SIG-M5 treated with dmso at 0.1 percent for 504 hours (cell line): ENCODE data around the gene KLF1.
"Not testable (repeated sequence)": the region's sequence is repeated elsewhere in the genome, so short reads cannot be mapped to it uniquely, and the experiment has no call there.

ENCODE experiments used
- DNase-seq: peaks from one replicate; lab custom pipeline; 2025; ENCODE audit not compliant: unreplicated experiment; lab: John Stamatoyannopoulos, UW

The KLF1 gene

DNA sequence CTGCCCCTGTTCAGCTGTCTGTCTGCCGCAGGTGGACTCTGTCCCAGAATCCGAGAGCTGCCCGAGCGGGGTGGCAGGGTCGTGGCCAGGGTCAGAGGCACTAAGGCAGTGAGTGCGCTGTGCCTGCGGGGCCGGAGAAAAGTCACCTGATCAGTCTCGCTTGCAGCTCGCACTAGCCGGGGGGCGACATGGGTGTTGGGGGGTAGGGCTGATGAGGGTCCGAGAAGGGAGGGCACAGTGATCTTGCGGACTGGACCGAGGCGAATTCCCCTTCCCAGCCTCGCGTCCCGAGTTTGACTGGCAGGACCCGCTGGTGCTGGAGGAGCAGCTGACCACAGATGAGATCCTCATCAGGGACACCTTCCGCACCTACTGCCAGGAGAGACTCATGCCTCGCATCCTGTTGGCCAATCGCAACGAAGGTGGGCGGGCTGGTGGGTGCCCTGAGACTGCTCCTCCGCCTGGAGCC is 4.6 kb upstream of the KLF1 start:
- DNase-seq = no peak

DNA sequence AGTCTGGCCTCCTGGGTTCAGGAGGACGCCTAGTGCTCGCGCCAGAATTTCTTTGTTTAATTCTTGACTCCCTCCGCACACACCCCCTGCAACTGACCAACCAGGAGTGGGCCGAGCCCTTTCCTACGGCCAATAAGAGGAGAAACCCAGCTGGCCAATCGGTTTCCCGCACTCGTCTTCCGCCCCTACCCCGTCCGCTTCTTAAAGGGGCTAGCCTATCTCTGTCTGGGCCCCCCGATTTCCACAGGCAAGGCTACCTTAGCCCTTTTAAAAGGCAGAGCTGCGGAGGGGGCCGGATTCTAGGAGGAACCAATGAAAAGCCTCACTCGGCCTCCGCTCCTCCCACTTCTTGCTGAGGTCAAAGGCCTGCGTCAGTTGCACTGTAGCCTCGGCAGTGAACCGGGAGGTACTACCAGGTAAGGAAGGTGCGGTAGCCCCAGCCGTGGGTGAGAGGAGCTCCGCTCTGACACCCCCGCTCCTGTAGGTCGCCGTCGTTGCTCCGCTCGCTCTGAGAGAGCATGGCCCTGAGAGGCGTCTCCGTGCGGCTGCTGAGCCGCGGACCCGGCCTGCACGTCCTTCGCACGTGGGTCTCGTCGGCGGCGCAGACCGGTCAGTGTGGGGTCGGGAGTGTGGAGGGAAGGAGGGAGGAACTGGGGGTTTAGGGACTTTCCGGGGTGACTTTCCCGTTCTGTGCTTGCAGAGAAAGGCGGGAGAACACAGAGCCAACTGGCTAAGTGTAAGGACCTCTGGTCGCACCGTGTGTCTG is 4.0 kb upstream of the KLF1 start, which contains the start of gene GCDH:
Gene GCDH (plus strand): TSS at position 374 of the 766 bp plus-strand sequence. CDS start 145 bp downstream, at position 519.
- DNase-seq = peak; percentile 99

DNA sequence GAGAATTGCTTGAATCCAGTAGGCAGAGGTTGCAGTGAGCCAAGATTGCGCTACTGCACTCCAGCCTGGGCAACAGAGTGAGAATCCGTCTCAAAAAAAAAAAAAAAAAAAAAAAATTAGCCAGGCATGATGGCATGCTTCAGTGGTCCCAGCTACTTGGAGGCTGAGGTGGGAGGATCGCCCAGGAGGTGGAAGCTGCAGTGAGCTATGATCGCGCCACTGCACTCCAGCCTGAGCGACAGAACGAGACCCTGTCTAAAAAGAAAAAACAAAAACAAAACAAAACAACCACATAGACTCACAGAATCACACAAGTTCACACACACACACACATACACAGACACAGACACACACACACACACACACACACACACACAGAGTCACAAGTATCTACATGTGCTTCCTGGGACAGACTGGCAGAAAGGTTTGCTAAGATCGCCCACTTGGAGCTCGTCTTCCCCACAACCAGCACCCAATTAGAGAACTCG is 3.3 kb upstream of the KLF1 start:
- not testable (repeated sequence) for DNase-seq

DNA sequence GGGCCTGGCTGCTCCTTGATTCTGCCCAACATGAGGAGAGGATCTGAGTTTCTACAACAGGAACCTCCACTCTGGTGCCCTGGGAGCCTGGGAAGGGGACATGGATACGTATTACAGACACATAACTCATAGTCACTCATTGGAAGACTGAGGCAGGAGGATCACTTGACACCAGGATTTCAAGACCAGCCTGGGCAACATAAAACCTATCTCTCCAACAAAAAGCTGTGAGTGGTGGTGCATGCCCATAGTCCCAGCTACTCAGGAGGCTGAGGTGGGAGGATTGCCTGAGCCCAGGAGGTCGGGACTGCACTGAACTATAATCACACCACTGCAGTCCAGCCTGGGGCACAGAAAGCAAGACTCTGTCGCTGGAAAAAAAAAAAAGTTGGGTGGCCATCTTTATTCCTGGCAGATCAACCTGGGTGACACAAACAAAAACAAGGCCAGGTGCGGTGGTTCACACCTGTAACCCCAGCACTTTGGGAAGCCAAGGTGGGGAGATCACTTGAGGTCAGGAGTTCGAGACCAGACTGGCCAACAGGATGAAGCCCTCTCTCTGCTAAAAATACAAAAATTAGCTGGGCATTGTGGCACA is 1.1 kb upstream of the KLF1 start:
- no peak for DNase-seq

DNA sequence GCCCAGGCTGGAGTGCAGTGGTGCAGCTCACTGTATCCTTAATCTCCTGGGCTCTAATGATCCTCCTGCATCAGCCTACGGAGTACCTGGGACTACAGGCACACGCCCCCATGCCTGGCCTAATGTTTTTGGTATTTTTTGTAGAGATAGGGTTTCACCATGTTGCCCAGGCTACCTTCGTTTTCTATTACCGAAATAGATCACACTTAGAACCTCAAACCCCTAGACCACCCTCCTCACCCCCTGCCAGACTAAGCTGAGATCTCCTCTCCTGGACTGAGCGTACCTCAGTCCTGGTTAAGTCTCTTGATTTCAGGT is 391 bp downstream of the KLF1 start:
- no peak for DNase-seq

DNA sequence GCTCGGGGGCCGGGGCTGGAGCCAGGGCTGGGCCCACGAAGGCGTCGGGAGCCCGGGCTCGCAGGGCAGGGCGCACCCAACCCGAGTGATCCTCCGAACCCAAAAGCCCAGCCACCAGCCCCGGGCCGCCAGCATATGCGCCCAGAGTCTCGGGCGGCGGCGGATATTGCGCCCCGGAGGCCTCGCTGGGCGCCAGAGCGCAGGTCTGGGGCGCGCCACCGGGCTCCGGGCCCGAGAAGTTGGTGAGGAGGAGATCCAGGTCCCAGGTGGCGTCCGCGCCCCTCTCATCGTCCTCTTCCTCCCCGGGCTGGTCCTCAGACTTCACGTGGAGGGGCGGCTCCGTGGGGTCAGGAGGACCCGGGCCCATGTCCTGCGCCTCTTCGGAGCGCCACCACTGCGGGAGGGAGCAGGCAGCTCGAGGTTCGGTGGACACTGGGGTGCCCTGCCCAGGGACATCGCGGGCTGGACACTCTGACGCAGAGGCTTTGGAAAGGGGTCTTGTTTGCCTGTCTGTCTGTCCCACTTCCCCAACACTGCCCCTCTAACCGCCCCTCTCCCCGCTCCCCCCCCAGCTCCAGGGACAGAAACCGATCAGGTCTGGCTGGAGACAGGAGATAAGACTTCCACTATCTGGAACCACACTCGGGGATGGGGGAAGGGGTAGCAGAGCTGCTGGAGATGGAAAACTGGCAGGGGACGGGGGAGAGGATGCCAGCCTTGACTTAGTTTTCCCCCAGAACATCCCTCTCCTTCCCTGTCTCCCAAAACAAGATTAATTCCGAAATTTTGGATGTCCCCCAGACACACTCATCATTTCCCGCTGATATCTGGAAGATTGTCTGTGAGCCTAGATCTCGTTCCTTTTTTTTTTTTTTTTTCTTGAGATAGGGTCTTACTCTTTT is 1.0 kb downstream of the KLF1 start:
- no peak for DNase-seq

DNA sequence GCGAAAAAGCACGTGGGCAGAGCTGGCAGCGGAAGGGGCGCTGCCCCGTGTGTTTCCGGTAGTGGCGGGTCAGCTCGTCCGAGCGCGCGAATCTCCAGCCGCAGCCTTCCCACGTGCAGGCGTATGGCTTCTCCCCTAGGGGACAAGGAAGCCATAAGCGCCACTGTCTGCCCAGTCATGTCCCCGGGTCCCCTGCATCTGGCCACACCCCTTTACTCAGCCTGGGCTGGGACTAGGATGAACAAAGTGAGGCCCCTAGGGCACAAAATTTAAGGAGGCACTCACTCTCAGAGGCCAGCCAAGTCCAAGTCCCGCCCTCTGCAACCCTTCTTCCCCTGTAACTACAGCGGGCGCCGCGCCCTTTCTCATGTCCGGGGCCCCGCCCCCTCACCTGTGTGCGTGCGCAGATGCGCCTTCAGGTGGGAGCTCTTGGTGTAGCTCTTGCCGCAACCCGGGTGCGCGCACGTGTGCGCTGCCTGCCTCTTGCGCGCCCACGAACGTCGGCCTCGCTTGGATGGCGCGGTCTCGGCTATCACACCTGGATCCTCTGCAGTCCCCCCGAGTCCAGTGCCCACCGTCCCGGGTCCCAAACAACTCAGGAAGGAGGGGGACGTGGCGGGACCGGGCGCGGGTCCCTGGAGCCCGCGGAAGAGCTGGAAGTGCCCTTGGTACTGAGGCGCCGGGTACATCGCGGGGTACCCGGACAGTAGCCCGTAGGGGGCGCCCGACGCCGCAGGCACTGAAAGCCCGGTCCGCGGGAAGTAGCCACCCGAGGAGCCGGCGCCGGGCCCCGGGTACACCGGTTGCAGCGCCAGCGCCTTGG is 1.9 kb downstream of the KLF1 start:
- peak; percentile 67 for DNase-seq

DNA sequence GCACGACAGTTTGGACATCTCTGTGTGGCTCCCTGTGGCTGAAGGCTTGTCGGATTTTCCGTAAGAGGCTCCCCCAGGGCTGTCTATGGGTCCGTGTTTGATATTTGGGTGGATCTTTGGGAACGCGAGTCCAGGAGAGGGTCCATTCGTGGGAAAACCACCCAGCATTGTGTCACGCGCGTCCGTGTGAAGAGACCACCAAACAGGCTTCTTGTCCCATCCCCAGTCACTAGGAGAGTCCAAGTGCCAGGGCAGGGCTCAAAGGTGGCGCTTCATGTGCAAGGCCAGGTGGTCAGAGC is 2.4 kb downstream of the KLF1 start:
- DNase-seq = no peak

DNA sequence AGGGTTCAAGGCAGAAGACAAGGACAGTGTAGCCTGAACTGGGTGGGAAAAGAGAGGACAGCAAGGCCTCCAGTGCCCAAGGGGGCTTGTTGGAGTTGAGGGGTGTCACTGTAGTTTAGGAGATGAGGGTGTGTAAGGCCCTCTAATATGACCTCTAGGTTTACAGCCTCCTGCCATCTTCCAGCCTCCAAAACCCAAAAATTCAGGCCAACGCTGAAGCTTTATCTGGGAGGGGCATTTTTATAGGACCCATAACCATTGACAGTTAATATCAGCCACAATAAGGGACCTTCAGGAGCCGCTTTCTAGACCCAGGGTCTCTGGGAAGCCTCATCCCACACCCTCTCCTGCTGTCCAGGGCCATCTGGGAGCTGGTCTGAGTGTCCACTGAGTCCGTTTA is 2.8 kb downstream of the KLF1 start:
- DNase-seq = no peak

DNA sequence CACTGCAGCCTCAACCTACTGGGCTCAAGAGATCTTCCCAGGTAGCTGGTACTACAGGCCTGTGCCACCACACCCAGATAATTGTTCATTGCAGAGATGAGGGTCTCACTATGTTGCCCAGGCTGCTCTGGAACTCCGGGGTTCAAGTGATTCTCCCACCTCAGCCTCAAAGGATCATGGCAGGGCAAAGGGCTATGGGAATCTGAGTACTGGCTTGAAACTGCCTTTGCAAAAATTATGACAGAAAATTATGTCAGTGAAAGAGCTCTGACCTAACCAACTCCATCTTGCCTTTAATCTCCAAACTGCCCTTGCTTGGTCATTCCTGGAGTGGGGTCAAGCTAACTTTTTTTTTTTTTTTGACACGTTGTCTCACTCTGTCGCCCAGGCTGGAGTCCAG is 4.4 kb downstream of the KLF1 start:
- DNase-seq = no peak

DNA sequence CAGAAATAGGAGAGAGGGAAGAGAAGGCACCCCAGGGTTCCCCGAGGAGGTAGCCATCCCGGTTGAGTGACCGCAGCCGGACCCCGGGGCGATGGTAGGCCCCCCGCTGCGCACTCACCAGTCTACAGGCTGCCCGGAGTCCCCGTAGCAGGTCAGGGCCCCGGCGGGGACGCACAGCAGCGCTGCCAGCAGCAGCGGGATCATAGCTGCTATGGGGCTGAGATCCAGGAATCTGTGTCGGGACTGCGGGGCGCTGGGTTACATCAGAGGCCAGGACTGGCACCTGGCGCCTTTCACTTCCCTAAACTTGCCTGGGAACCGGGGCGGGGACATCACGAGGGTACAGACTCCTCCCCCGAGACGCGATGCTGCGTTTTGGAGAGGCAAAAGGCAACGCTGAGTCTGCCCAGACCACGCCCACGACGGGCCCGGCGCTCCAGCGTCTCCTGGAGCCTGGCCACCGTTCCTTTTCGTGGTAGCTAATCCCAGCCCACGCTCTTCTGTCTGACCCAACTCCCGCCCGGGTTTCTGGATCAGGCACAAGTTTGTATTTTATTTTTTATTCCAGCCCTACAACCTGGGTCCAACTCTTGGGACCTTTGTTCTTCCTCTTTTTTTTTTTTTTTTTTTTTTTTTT is 5.7 kb downstream of the KLF1 start, which contains the start of gene DNASE2:
Gene DNASE2 (minus strand): TSS at position 278 of the 637 bp plus-strand sequence. CDS start 74 bp downstream, at position 204.
- DNase-seq = peak; percentile 94

DNA sequence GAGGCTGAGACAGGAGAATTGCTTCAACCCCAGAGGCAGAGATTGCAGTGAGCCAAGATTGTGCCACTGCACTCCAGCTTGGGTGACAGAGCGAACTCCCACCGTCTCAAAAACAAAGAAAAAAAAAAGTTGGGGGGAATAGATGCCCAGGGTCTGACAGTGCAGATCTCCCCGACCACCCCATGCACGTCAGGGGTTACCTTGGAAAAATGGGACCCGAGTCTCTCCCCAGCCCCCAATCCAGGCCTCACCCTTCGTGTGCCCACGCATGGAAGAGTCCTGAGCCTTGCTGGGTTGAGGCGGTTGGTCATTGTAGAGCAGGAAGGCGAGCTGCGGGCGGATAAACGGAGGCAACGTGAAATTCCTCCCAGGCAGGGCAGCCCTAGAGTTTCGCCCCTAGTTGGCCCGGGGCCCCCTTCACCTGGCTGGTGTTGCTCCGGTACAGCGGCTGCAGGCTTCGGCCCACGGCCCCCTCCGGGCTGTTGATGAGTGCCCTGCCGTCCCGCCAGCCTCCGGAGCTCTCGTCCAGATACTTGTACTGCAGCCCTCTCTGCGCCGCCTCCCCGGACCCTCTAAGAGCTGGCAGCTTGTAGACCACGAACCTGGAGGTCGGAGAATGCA is 6.3 kb downstream of the KLF1 start:
- no peak for DNase-seq

DNA sequence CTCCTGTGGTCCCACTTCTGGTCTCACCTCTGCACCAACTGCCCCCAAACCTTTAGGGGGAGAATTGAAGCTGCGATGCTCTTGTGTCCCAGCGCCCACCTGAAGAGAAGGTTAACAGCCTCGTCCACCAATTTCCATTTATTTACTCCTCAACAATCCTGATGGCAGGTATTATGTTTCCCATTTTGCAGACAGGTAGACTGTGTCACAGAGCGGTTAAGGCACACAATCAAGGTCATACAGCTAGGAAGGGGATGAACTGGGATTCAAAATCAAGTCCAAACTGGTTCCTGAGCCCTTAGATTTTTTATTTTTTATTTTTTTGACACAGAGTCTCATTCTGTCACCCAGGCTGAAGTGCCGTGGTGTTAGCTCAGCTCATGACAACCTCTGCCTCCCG is 11.9 kb downstream of the KLF1 start:
- DNase-seq = no peak

DNA sequence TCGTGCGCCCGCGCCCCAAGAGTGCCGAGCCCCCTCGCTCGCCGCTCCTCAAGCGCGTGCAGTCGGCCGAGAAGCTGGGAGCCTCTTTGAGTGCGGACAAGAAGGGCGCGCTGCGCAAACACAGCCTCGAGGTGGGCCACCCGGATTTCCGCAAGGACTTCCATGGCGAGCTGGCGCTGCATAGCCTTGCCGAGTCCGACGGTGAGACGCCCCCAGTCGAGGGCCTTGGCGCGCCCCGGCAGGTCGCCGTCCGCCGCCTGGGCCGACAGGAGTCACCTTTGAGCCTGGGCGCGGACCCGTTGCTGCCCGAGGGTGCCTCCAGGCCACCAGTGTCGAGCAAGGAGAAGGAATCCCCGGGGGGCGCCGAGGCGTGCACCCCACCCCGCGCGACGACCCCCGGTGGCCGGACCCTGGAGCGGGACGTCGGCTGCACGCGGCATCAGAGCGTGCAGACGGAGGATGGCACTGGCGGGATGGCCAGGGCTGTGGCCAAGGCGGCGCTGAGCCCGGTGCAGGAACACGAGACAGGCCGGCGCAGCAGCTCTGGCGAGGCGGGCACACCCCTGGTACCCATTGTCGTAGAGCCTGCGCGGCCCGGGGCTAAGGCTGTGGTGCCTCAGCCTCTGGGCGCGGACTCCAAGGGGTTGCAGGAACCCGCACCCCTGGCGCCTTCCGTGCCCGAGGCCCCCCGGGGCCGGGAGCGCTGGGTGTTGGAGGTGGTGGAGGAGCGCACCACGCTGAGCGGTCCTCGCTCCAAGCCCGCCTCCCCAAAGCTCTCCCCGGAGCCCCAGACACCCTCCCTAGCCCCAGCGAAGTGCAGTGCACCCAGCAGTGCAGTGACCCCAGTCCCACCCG is 12.9 kb downstream of the KLF1 start:
- no peak for DNase-seq

DNA sequence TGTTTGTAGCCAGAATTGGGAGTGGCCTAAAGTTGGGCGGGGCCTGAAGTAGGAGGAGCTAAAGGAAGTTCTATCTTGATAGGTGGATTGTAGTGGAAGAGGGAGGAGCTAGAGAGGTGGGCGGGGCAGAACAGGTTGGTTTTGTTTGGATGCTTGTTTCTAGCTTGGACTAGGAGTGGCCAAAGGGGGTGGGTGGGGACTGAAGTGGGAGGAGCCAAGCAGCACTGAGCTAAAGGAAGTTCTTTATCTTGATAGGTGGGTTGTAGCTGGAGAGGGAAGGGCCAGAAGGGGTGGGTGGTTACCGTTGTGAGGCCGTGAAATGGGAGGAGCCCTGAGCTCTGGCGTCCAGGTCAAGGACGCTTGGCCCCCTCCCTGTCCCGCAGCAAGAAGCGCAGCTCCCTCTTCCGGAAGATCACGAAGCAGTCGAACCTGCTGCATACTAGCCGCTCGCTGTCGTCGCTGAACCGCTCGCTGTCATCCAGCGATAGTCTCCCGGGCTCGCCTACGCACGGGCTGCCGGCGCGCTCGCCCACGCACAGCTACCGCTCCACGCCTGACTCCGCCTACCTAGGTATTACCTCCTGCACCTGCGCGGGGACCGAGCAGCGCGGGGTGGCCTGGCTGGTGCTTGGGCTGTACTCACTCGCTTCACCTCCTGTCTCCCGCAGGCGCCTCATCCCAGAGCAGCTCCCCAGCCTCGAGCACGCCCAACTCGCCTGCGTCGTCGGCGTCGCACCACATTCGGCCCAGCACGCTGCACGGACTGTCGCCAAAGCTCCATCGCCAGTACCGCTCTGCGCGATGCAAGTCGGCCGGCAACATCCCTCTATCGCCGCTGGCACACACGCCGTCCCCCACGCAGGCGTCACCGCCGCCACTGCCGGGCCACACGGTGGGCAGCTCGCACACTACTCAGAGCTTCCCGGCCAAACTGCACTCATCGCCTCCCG is 13.8 kb downstream of the KLF1 start:
- peak; percentile 32 for DNase-seq

DNA sequence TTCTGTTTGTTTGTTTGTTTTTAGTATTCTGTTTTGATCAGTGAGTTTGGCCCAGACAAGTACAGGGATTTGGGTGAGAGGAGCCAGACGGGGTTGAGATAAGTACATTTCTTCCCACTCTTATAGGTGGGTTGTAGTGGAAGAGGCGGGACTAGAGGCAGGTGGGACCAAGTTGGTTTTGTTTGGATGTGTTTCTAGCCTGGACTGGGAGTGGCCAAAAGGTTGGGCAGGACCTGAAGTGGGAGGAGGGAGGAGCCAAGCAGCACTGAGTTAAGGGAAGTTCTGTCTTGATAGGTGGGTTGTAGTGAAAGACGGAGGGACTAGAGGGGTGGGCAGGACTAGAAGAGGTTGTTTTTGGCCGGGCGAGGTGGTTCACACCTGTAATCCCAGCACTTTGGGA is 14.7 kb downstream of the KLF1 start:
- no peak for DNase-seq

DNA sequence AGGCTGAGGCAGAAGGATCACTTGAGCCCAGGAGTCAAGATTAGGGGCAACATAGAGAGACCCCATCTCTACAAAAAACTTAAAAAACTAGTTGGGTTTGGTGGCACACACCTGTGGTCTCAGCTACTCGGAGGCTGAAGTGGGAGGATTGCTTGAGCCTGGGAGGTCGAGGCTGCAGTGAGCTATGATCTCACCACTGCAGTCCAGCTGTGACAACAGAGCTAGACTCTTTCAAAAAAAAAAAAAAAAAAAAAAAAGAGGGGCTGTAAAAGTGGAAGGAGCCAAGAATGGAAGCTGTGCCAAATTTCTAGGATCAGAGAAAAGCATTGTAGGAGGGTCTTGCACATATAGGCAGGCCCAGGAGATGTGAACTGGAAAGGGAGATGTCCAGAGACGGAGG is 15.3 kb downstream of the KLF1 start:
- no peak for DNase-seq
